Fibroblast of peridontal ligament (primary cell): Measurements from ENCODE around the gene LNX2.

Experiments
- DNase-seq: peaks from one replicate; pipeline ENCODE4 v3.0.0-alpha.2; 2010; ENCODE audit errors: extremely low read depth

Gene LNX2

GRCh38 chr13:27562457-27562856 is 57.9 kb downstream of the LNX2 start:
- no peak for DNase-seq

GRCh38 chr13:27559719-27560118 is 60.6 kb downstream of the LNX2 start:
- no peak for DNase-seq

GRCh38 chr13:27556109-27556508 is 64.2 kb downstream of the LNX2 start:
- DNase-seq, result peak; percentile 80

- no peak for DNase-seq
Observed at GRCh38 chr13:27551562-27551961, 68.8 kb downstream of the LNX2 start.

GRCh38 chr13:27549406-27549981 is 70.8 kb downstream of the LNX2 start:
- DNase-seq, result no peak

- no peak for DNase-seq
Observed at GRCh38 chr13:27542220-27542619, 78.1 kb downstream of the LNX2 start.

- DNase-seq, result peak; percentile 18
Observed at GRCh38 chr13:27541386-27541785, 78.9 kb downstream of the LNX2 start.

- DNase-seq, result no peak
Observed at GRCh38 chr13:27536361-27537101, 83.8 kb downstream of the LNX2 start.

GRCh38 chr13:27535546-27535945 is 84.8 kb downstream of the LNX2 start:
- no peak for DNase-seq

GRCh38 chr13:27534981-27535380 is 85.3 kb downstream of the LNX2 start:
- DNase-seq, result no peak

- DNase-seq, result no peak
Observed at GRCh38 chr13:27534108-27534980, 86.0 kb downstream of the LNX2 start.

GRCh38 chr13:27533155-27533643 is 87.1 kb downstream of the LNX2 start:
- peak; percentile 74 for DNase-seq

GRCh38 chr13:27528908-27529307 is 91.4 kb downstream of the LNX2 start:
- no peak for DNase-seq

GRCh38 chr13:27526516-27526915 is 93.8 kb downstream of the LNX2 start:
- no peak for DNase-seq

GRCh38 chr13:27524981-27525975 is 95.1 kb downstream of the LNX2 start:
- no peak for DNase-seq

GRCh38 chr13:27523346-27524073 is 96.8 kb downstream of the LNX2 start:
- DNase-seq, result peak; percentile 14

- no peak for DNase-seq
Observed at GRCh38 chr13:27522847-27523246, 97.5 kb downstream of the LNX2 start.

- no peak for DNase-seq
Observed at GRCh38 chr13:27516103-27516502, 104.2 kb downstream of the LNX2 start.

GRCh38 chr13:27510082-27510481 is 110.2 kb downstream of the LNX2 start:
- no peak for DNase-seq

GRCh38 chr13:27508802-27509201 is 111.5 kb downstream of the LNX2 start:
- no peak for DNase-seq

GRCh38 chr13:27505792-27506191 is 114.5 kb downstream of the LNX2 start:
- no peak for DNase-seq
